SK-N-MC (cell line): Measurements from ENCODE around the gene RNASEH2A.

Source experiments
- EZH2 ChIP-seq: fragments of 200-600 bp; sonication (generic); IDR thresholded peaks from one replicate; pipeline ENCODE4 v1.6.1; 2017; ENCODE audit warnings: antibody characterized with exemption
- FOXP2 ChIP-seq: optimal IDR thresholded peaks from 2 replicates; pipeline ENCODE3; 2011; ENCODE audit warnings: mild to moderate bottlenecking, moderate library complexity; ENCODE audit not compliant: insufficient read depth; ENCODE audit errors: extremely low read length, control extremely low read depth
- POLR2AphosphoS5 ChIP-seq: IDR thresholded peaks from 2 replicates; pipeline ENCODE4 v1.6.1; 2012; ENCODE audit warnings: mild to moderate bottlenecking, low read depth, low read length, borderline replicate concordance

DNA sequence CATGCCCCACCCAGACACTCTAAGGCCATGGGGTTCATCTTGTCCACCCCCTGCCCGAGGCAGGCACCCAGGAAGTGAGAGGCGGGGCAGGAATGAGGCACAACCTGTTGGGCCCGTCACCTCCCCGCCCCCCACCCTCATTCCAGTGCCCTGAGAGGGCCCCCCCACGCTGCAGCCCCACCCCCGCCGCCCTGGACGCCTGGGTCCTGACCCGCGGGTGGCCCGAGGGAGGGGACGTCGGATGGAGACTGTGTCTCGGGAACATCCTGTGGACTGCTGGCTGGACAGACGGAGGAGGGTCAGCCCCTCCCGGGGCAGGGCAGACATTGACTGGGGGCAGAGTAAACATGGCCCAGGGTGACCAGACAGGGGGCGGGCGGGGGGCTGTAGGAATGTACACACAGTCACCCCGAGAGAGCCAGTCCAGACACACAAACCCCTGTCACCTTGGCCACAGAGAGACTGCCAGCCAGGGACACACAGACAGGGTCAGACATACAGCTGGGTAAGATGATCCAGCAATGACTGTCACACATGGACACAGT is 22.5 kb upstream of the RNASEH2A start:
- no peak for TF ChIP-seq EZH2
- TF ChIP-seq POLR2AphosphoS5, result no peak
- no peak for TF ChIP-seq FOXP2
